Progenitor cell of endocrine pancreas (in vitro differentiated cells): Measurements from ENCODE around the gene PLPPR3. TPM values are rescaled to one million over a fixed set of nuclear protein-coding genes. Genes with fewer than 3 reads are reported as not detected.
A peak's percentile ranks its signal among the peaks of the same experiment; 100 is the strongest.

Experiments used
- DNase-seq: peaks from one replicate; pipeline ENCODE4 v3.0.0; 2021; ENCODE audit warnings: low spot score; ENCODE audit not compliant: unreplicated experiment
- H3K27ac Mint-ChIP-seq: 2 replicates; pipeline ENCODE4 v1.8.0; 2021; ENCODE audit warnings: mild to moderate bottlenecking, moderate library complexity, mixed read lengths
- H3K27me3 Mint-ChIP-seq: 2 replicates; pipeline ENCODE4 v1.8.0; 2021; ENCODE audit warnings: mixed read lengths
- H3K36me3 Mint-ChIP-seq: 2 replicates; pipeline ENCODE4 v1.8.0; 2022; ENCODE audit warnings: mixed read lengths; ENCODE audit not compliant: insufficient read depth
- H3K4me1 Mint-ChIP-seq: 2 replicates; pipeline ENCODE4 v1.8.0; 2021; ENCODE audit warnings: low read depth, mixed read lengths
- H3K4me3 Mint-ChIP-seq: 2 replicates; pipeline ENCODE4 v1.8.0; 2021; ENCODE audit warnings: low read depth, mild to moderate bottlenecking, moderate library complexity, mixed read lengths
- H3K9me3 Mint-ChIP-seq: 2 replicates; pipeline ENCODE4 v1.8.0; 2021; ENCODE audit warnings: low read depth, mixed read lengths
- CTCF ChIP-seq: fragments of 200-600 bp; sonication (generic); IDR thresholded peaks from one replicate; pipeline ENCODE4 v1.5.0; 2021; ENCODE audit warnings: antibody characterized with exemption, mild to moderate bottlenecking; ENCODE audit not compliant: unreplicated experiment
- total RNA-seq: library from RNA; stranded (reverse); gene quantifications from 2 replicates; pipeline ENCODE4 v1.2.1, GENCODE V29; 2021

PLPPR3 gene
- total RNA-seq, 1 donor from 2014 or later, result 129 TPM

GRCh38 chr19:804419-805165 lies 17.2 kb downstream of the PLPPR3 start:
- Mint-ChIP-seq H3K27ac (no peak overlapping the region), H3K27me3 (no peaks in the 10 kb centered on the region), H3K36me3 (peaks cover 24% of the 10 kb centered on the region), H3K9me3 (no peaks in the 10 kb centered on the region), H3K4me1 (peaks cover 28% of the 10 kb centered on the region), H3K4me3 (no peak overlapping the region)
- no peak for TF ChIP-seq CTCF
- DNase-seq, result no peak

GRCh38 chr19:803686-804418 lies 17.9 kb downstream of the PLPPR3 start:
- no peak overlapping the region for H3K4me3 Mint-ChIP-seq
- peak overlapping the region; percentile 74 for H3K27ac Mint-ChIP-seq
- H3K4me1 Mint-ChIP-seq, result peaks cover 35% of the 10 kb centered on the region
- H3K36me3 Mint-ChIP-seq, result peaks cover 26% of the 10 kb centered on the region
- H3K9me3 Mint-ChIP-seq, result no peaks in the 10 kb centered on the region
- DNase-seq, result no peak
- no peak for TF ChIP-seq CTCF
- no peaks in the 10 kb centered on the region for H3K27me3 Mint-ChIP-seq

GRCh38 chr19:803099-803561 lies 18.6 kb downstream of the PLPPR3 start:
- TF ChIP-seq CTCF, result no peak
- Mint-ChIP-seq H3K36me3 (peaks cover 26% of the 10 kb centered on the region), H3K4me3 (no peak overlapping the region), H3K9me3 (no peaks in the 10 kb centered on the region), H3K27me3 (no peaks in the 10 kb centered on the region), H3K4me1 (peaks cover 35% of the 10 kb centered on the region), H3K27ac (peak overlapping the region; percentile 74)
- no peak for DNase-seq

- no peak for DNase-seq
- no peaks in the 10 kb centered on the region for H3K9me3 Mint-ChIP-seq
- H3K27ac Mint-ChIP-seq, result peak overlapping the region; percentile 94
- H3K27me3 Mint-ChIP-seq, result no peaks in the 10 kb centered on the region
- H3K36me3 Mint-ChIP-seq, result peaks cover 22% of the 10 kb centered on the region
- TF ChIP-seq CTCF, result no peak
- peak overlapping the region; percentile 40 for H3K4me3 Mint-ChIP-seq
- peaks cover 35% of the 10 kb centered on the region for H3K4me1 Mint-ChIP-seq
Observed at GRCh38 chr19:802498-803098, 19.2 kb downstream of the PLPPR3 start.

- Mint-ChIP-seq H3K27ac (peak overlapping the region; percentile 94), H3K27me3 (no peaks in the 10 kb centered on the region), H3K9me3 (no peaks in the 10 kb centered on the region), H3K4me1 (peaks cover 32% of the 10 kb centered on the region), H3K36me3 (peaks cover 16% of the 10 kb centered on the region), H3K4me3 (no peak overlapping the region)
- TF ChIP-seq CTCF, result no peak
- no peak for DNase-seq
Observed at GRCh38 chr19:801861-802497, 19.8 kb downstream of the PLPPR3 start.
